ENCODE measurements around the gene RARA.

RARA gene

DNA sequence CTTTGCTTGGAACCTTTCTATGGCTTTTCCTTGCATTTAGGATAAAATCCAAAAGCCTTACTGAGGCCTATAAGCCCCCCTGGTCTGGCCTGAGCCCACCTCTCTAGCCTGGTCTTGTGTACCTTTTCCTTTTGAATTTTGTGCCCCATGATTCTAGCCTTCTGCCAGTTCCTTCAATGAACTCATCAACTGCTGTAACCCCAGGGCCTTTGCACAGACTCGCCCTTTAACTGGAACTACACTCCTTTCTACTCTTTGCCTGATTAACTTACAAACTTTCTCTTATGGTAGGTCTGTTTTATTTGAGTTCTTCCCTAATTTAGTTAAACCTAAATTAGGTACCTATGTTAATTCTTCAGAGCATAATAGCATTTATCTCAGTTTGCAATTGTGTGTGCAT lies 31.3 kb downstream of the RARA start:
- H3K27me3 Mint-ChIP-seq (ENCODE audit: low read depth): no peaks in the 10 kb centered on the region
- peak overlapping the region; percentile 74 to 99 (median 90) for H3K27ac Mint-ChIP-seq
- no peak for TF ChIP-seq CTCF (IDR thresholded peaks at IDR 0.05; ENCODE audit: unreplicated experiment in 3 of 3)
- no peaks in the 10 kb centered on the region for H3K9me3 Mint-ChIP-seq
- peaks cover 11% of the 10 kb centered on the region for H3K36me3 Mint-ChIP-seq (ENCODE audit: low read depth)
- H3K4me1 Mint-ChIP-seq: peaks cover 47% of the 10 kb centered on the region
- H3K4me3 Mint-ChIP-seq: peak overlapping the region; percentile 95 to 98 (median 97)

DNA sequence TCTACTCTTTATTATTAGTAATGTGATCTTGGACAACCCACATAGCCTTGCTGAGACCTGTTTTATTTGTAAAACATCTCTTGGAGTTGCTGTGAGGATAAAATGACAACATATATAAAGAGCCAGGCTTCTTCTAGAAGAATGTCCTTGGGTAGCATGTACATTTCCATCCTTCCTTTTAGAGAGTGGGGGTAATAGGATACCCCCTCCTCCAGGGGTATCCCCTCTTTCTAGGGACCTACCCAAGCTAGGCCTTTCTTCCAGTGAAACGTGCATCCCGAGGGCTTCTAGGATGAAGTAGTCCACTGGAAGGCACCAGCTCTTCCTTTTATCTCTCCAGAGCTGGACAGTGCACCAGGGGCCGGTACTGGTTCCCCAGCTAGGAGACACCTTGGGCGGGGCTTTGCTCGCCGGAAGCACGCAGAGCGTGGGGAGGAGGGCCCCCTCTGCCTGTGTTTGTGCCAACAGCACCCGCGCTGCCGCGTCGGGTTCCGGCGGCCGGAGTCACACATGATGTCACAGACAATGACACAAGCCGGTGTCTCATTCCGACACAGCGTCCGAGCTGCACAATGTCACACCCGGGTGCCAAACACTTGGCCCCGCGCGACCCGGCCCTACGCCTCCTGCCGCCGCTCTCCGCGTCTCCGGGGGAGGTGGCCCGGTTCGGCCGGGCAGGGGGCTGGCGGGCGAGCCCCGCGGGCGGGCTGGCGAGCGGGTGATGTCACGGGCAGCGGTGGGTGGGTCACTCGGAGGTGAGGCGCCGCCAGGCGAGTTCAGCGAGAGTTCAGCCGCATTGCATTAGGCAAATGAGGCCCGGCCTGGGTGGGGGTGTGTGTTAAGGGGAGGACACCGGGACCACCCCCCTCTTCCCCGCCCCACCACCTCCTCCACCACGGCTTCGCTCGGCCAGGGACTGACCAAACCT lies 32.2 kb downstream of the RARA start:
- Mint-ChIP-seq H3K36me3 (ENCODE audit: low read depth) (peaks cover 11% of the 10 kb centered on the region), H3K4me1 (peaks cover 51% of the 10 kb centered on the region), H3K27me3 (ENCODE audit: low read depth) (no peaks in the 10 kb centered on the region), H3K4me3 (peak overlapping the region; percentile 95 to 98 (median 97)), H3K9me3 (no peaks in the 10 kb centered on the region), H3K27ac (peak overlapping the region; percentile 75 to 99 (median 90))
- TF ChIP-seq CTCF (IDR thresholded peaks at IDR 0.05; ENCODE audit: unreplicated experiment in 3 of 3): no peak

- no peak for TF ChIP-seq CTCF (IDR thresholded peaks at IDR 0.05; ENCODE audit: unreplicated experiment in 3 of 3)
- H3K9me3 Mint-ChIP-seq: no peaks in the 10 kb centered on the region
- peaks cover 11% of the 10 kb centered on the region for H3K36me3 Mint-ChIP-seq (ENCODE audit: low read depth)
- peaks cover 58% of the 10 kb centered on the region for H3K4me1 Mint-ChIP-seq
- H3K27me3 Mint-ChIP-seq (ENCODE audit: low read depth): no peaks in the 10 kb centered on the region
- peak overlapping the region; percentile 95 to 98 (median 97) for H3K4me3 Mint-ChIP-seq
- H3K27ac Mint-ChIP-seq: peak overlapping the region; percentile 75 to 99 (median 90)
These were observed 33.0 kb downstream of the RARA start for GRCh38 chr17:40341808-40342503.

GRCh38 chr17:40342504-40343218 lies 33.7 kb downstream of the RARA start:
- no peak for TF ChIP-seq CTCF (IDR thresholded peaks at IDR 0.05; ENCODE audit: unreplicated experiment in 3 of 3)
- Mint-ChIP-seq H3K4me1 (peaks cover 60% of the 10 kb centered on the region), H3K36me3 (ENCODE audit: low read depth) (peaks cover 11% of the 10 kb centered on the region), H3K9me3 (no peaks in the 10 kb centered on the region), H3K4me3 (peak overlapping the region; percentile 95 to 98 (median 97)), H3K27ac (peak overlapping the region; percentile 86 to 99 (median 90)), H3K27me3 (ENCODE audit: low read depth) (no peaks in the 10 kb centered on the region)

DNA sequence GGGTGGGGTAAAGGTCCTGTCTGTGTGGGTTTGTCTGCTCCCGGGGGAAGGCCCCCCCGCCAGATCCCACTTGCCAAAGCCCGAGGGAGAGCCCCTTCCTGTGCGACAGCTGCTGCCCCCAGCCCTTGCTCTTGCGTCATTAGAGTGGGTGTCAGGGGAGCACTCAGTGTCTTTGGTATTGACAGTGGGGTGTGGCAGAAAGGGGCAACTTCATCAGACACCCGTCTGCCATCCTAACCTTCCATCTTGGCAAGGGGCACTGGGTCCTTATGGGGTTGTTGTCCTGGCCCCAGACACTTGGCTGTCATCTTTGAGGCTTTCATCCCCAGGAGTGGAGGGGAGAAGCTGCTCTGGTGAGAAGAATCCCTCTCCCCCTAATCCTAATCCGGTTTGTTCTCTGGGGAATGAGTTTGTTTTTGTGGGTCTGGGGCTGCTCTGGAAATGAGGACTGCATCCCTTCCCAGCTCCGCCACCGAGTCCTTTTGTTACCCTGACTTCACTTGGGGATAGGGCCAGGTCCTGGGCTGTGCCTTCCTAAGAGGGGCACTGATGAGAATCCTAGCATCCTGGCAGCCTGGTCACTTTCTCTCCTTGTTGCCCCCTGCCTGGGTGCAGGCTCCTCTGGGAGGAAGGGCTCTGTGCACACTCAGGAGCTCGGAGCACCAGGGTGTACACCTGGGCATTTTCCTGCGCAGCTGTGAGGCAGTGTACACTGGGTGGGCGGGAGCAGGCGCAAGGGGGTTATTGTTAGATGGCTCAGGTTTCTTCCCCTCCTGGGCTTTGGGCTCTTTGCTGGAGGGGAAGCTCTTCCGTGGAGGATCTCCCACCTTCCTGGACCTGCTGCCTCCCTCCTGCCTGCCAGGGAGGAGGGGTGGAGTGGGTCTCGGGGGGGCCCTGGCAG lies 34.5 kb downstream of the RARA start:
- Mint-ChIP-seq H3K27me3 (ENCODE audit: low read depth) (no peaks in the 10 kb centered on the region), H3K4me3 (peak overlapping the region; percentile 95 to 98 (median 97)), H3K9me3 (no peaks in the 10 kb centered on the region), H3K4me1 (peaks cover 62% of the 10 kb centered on the region), H3K27ac (peak overlapping the region; percentile 86 to 99 (median 90)), H3K36me3 (ENCODE audit: low read depth) (peaks cover 11% of the 10 kb centered on the region)
- TF ChIP-seq CTCF (IDR thresholded peaks at IDR 0.05; ENCODE audit: unreplicated experiment in 3 of 3): no peak
